Osteoblast (primary cell): ENCODE results near the gene CDC7. TPM values are rescaled to one million over a fixed set of nuclear protein-coding genes. Genes with fewer than 3 reads are reported as not detected.

Experiments
- DNase-seq: peaks from one replicate; pipeline ENCODE4 v3.0.0; 2011; ENCODE audit warnings: low spot score, mixed read lengths; ENCODE audit not compliant: insufficient read length; ENCODE audit errors: missing footprints
- H2AFZ ChIP-seq: 2 replicates; pipeline ENCODE4 v1.6.0; 2011; ENCODE audit warnings: mild to moderate bottlenecking, low read length
- H3K27ac ChIP-seq: 2 replicates; pipeline ENCODE4 v1.5.1; 2011; ENCODE audit warnings: mild to moderate bottlenecking, low read depth, low read length, moderate library complexity
- H3K27me3 ChIP-seq: 2 replicates; pipeline ENCODE4 v1.6.0; 2012; ENCODE audit warnings: mild to moderate bottlenecking, control low read depth, inconsistent platforms, low read length, moderate library complexity; ENCODE audit not compliant: insufficient read depth
- H3K36me3 ChIP-seq: 2 replicates; pipeline ENCODE4 v1.5.1; 2011; ENCODE audit warnings: mild to moderate bottlenecking, low read length, control low read depth, moderate library complexity; ENCODE audit not compliant: insufficient read depth
- H3K4me1 ChIP-seq: 2 replicates; pipeline ENCODE4 v1.5.1; 2011; ENCODE audit warnings: mild to moderate bottlenecking, low read length, control low read depth, moderate library complexity; ENCODE audit not compliant: insufficient read depth
- H3K4me2 ChIP-seq: 2 replicates; pipeline ENCODE4 v1.6.0; 2011; ENCODE audit warnings: mild to moderate bottlenecking, low read length; ENCODE audit not compliant: insufficient read depth
- H3K4me3 ChIP-seq: fragments of 200-600 bp; sonication (generic); 3 replicates; pipeline ENCODE4 v1.5.1; 2012; ENCODE audit warnings: mild to moderate bottlenecking, low read length, inconsistent platforms; ENCODE audit not compliant: insufficient read depth
- H3K79me2 ChIP-seq: 2 replicates; pipeline ENCODE4 v1.6.0; 2012; ENCODE audit warnings: mild to moderate bottlenecking, low read length, control low read depth, inconsistent platforms; ENCODE audit not compliant: insufficient read depth
- H3K9me3 ChIP-seq: 2 replicates; pipeline ENCODE4 v1.5.1; 2011; ENCODE audit warnings: low read depth, low read length, control low read depth
- H4K20me1 ChIP-seq: 2 replicates; pipeline ENCODE4 v1.6.0; 2012; ENCODE audit warnings: mild to moderate bottlenecking, low read length, control low read depth; ENCODE audit not compliant: insufficient read depth
- CTCF ChIP-seq: IDR thresholded peaks from 2 replicates; pipeline ENCODE4 v1.5.1; 2011; ENCODE audit warnings: mild to moderate bottlenecking, low read depth, low read length, moderate library complexity; ENCODE audit errors: extremely low read depth
- total RNA-seq: library from RNA; depleted of rRNA; stranded (reverse); fragments of >200 nt; gene quantifications from 2 replicates; pipeline ENCODE4 v1.2.3, GENCODE V29; 2012

CDC7 gene
- total RNA-seq, 1 donor: 3.3 TPM

- H3K9me3 ChIP-seq: no peaks in the 10 kb centered on the region
- no peaks in the 10 kb centered on the region for H3K36me3 ChIP-seq
- H3K4me1 ChIP-seq: no peaks in the 10 kb centered on the region
- no peaks in the 10 kb centered on the region for H3K79me2 ChIP-seq
- no peak for DNase-seq
- H3K4me3 ChIP-seq: no peak overlapping the region
- H2AFZ ChIP-seq: no peak overlapping the region
- no peak overlapping the region for H3K27ac ChIP-seq
- H3K27me3 ChIP-seq: no peaks in the 10 kb centered on the region
- no peak overlapping the region for H3K4me2 ChIP-seq
- no peak for TF ChIP-seq CTCF
- H4K20me1 ChIP-seq: no peaks in the 10 kb centered on the region
Observed at GRCh38 chr1:91527781-91528180, 27.1 kb downstream of the CDC7 start.

- Histone ChIP-seq H3K27ac (no peak overlapping the region), H3K27me3 (no peaks in the 10 kb centered on the region), H4K20me1 (no peaks in the 10 kb centered on the region), H3K79me2 (no peaks in the 10 kb centered on the region), H3K36me3 (no peaks in the 10 kb centered on the region), H2AFZ (no peak overlapping the region), H3K9me3 (no peaks in the 10 kb centered on the region), H3K4me2 (no peak overlapping the region), H3K4me1 (no peaks in the 10 kb centered on the region), H3K4me3 (no peak overlapping the region)
- TF ChIP-seq CTCF: peak; percentile 57
- no peak for DNase-seq
Observed at GRCh38 chr1:91529856-91530255, 29.2 kb downstream of the CDC7 start.

GRCh38 chr1:91533361-91534024 lies 32.8 kb downstream of the CDC7 start:
- H2AFZ ChIP-seq: no peak overlapping the region
- no peaks in the 10 kb centered on the region for H3K27me3 ChIP-seq
- no peak overlapping the region for H3K27ac ChIP-seq
- H4K20me1 ChIP-seq: no peaks in the 10 kb centered on the region
- H3K4me2 ChIP-seq: no peak overlapping the region
- no peak for DNase-seq
- no peak for TF ChIP-seq CTCF
- no peaks in the 10 kb centered on the region for H3K79me2 ChIP-seq
- H3K4me3 ChIP-seq: no peak overlapping the region
- H3K36me3 ChIP-seq: no peaks in the 10 kb centered on the region
- H3K9me3 ChIP-seq: no peaks in the 10 kb centered on the region
- H3K4me1 ChIP-seq: peaks cover 15% of the 10 kb centered on the region

GRCh38 chr1:91535441-91535840 lies 34.8 kb downstream of the CDC7 start:
- Histone ChIP-seq H3K9me3 (no peaks in the 10 kb centered on the region), H3K79me2 (no peaks in the 10 kb centered on the region), H3K4me3 (no peak overlapping the region), H4K20me1 (no peaks in the 10 kb centered on the region), H3K4me1 (peaks cover 15% of the 10 kb centered on the region), H3K27me3 (peaks cover 6% of the 10 kb centered on the region), H3K27ac (no peak overlapping the region), H2AFZ (no peak overlapping the region), H3K36me3 (no peaks in the 10 kb centered on the region), H3K4me2 (no peak overlapping the region)
- no peak for TF ChIP-seq CTCF
- DNase-seq: no peak
